Brain microvascular endothelial cell (primary cell): ENCODE results near the gene CD200R1L.

Experiments used
- DNase-seq: peaks from one replicate; pipeline ENCODE4 v3.0.0-alpha.2; 2020
- H3K27ac ChIP-seq: fragments of 250-450 bp; sonication (Bioruptor Pico); 2 replicates; pipeline ENCODE4 v1.5.1; 2020; ENCODE audit warnings: mild to moderate bottlenecking, moderate library complexity
- H3K27me3 ChIP-seq: fragments of 250-450 bp; sonication (Bioruptor Pico); replicated peaks from 2 replicates; pipeline ENCODE4 v1.5.1; 2020; ENCODE audit warnings: mild to moderate bottlenecking
- H3K36me3 ChIP-seq: fragments of 250-450 bp; sonication (Bioruptor Pico); replicated peaks from 2 replicates; pipeline ENCODE4 v1.5.1; 2020; ENCODE audit warnings: mild to moderate bottlenecking
- H3K4me3 ChIP-seq: 2 replicates; pipeline ENCODE4 v1.5.1; 2011; ENCODE audit warnings: low read depth, mild to moderate bottlenecking, control low read depth, low read length, moderate library complexity
- CTCF ChIP-seq: IDR thresholded peaks from 2 replicates; pipeline ENCODE4 v1.5.1; 2011; ENCODE audit warnings: low read depth, mild to moderate bottlenecking, moderate library complexity, low read length, control low read depth, inconsistent platforms; ENCODE audit errors: missing control alignments
- in situ Hi-C: cut with HindIII; loops from 2 replicates; pipeline ENCODE4 v1.10.0; 2017; ENCODE audit warnings: low sequenced_read_pairs, low pct_ligation_motif_present

Gene CD200R1L

GRCh38 chr3:112806903-112807302, 39.8 kb downstream of the CD200R1L start:
- Histone ChIP-seq H3K27me3 (no peaks in the 10 kb centered on the region), H3K4me3 (no peak overlapping the region), H3K27ac (no peak overlapping the region), H3K36me3 (no peaks in the 10 kb centered on the region)
- no peak for TF ChIP-seq CTCF
- in situ Hi-C loops, result no loop called here
- no peak for DNase-seq

GRCh38 chr3:112805126-112805525, 41.5 kb downstream of the CD200R1L start:
- no peaks in the 10 kb centered on the region for H3K27me3 ChIP-seq
- TF ChIP-seq CTCF, result no peak
- in situ Hi-C loops, result no loop called here

GRCh38 chr3:112804021-112804420, 42.6 kb downstream of the CD200R1L start:
- Histone ChIP-seq H3K36me3 (no peaks in the 10 kb centered on the region), H3K27ac (no peak overlapping the region), H3K27me3 (no peaks in the 10 kb centered on the region), H3K4me3 (no peak overlapping the region)
- in situ Hi-C loops, result no loop called here
- no peak for TF ChIP-seq CTCF
- no peak for DNase-seq

More at GRCh38 chr3:112805126-112805525, 41.5 kb downstream of the CD200R1L start:
- Histone ChIP-seq H3K36me3 (no peaks in the 10 kb centered on the region), H3K4me3 (no peak overlapping the region), H3K27ac (no peak overlapping the region)
- no peak for DNase-seq

- no peak overlapping the region for H3K27ac ChIP-seq
- no peaks in the 10 kb centered on the region for H3K36me3 ChIP-seq
- H3K4me3 ChIP-seq, result no peak overlapping the region
- no peaks in the 10 kb centered on the region for H3K27me3 ChIP-seq
- in situ Hi-C loops, result no loop called here
- no peak for DNase-seq
- TF ChIP-seq CTCF, result no peak
Observed at GRCh38 chr3:112803467-112803866, 43.2 kb downstream of the CD200R1L start.

GRCh38 chr3:112802338-112802737, 44.3 kb downstream of the CD200R1L start:
- Histone ChIP-seq H3K36me3 (no peaks in the 10 kb centered on the region), H3K4me3 (no peak overlapping the region), H3K27me3 (no peaks in the 10 kb centered on the region), H3K27ac (no peak overlapping the region)
- TF ChIP-seq CTCF, result no peak
- DNase-seq, result no peak
- in situ Hi-C loops, result no loop called here

- Histone ChIP-seq H3K36me3 (no peaks in the 10 kb centered on the region), H3K27me3 (no peaks in the 10 kb centered on the region), H3K27ac (no peak overlapping the region), H3K4me3 (no peak overlapping the region)
- DNase-seq, result no peak
- TF ChIP-seq CTCF, result no peak
- in situ Hi-C loops, result no loop called here
Observed at GRCh38 chr3:112799946-112800345, 46.7 kb downstream of the CD200R1L start.
